ENCODE results near the gene VPS4A. TPM values are rescaled to one million over a fixed set of nuclear protein-coding genes. Genes with fewer than 3 reads are reported as not detected.

The VPS4A gene
- total RNA-seq, 2 donors from 2014 or later: 28.6 to 37.8 TPM

- peaks cover 74% of the 10 kb centered on the region for H3K36me3 ChIP-seq (ENCODE audit: control insufficient read depth, insufficient read depth, low read length)
- no peak overlapping the region for H3K27ac ChIP-seq (ENCODE audit: low read depth, low read length)
- no peak overlapping the region for H3K27ac Mint-ChIP-seq
- no peaks in the 10 kb centered on the region for H3K27me3 ChIP-seq (ENCODE audit: control insufficient read depth, insufficient read depth, low read length, poor library complexity, severe bottlenecking)
- peaks cover 72% of the 10 kb centered on the region for H3K36me3 Mint-ChIP-seq (ENCODE audit: low read depth)
- H3K4me1 Mint-ChIP-seq: peaks cover 3% of the 10 kb centered on the region
- H3K27me3 Mint-ChIP-seq (ENCODE audit: insufficient read depth): no peaks in the 10 kb centered on the region
- DNase-seq: no peak
- TF ChIP-seq, protein P1, sequence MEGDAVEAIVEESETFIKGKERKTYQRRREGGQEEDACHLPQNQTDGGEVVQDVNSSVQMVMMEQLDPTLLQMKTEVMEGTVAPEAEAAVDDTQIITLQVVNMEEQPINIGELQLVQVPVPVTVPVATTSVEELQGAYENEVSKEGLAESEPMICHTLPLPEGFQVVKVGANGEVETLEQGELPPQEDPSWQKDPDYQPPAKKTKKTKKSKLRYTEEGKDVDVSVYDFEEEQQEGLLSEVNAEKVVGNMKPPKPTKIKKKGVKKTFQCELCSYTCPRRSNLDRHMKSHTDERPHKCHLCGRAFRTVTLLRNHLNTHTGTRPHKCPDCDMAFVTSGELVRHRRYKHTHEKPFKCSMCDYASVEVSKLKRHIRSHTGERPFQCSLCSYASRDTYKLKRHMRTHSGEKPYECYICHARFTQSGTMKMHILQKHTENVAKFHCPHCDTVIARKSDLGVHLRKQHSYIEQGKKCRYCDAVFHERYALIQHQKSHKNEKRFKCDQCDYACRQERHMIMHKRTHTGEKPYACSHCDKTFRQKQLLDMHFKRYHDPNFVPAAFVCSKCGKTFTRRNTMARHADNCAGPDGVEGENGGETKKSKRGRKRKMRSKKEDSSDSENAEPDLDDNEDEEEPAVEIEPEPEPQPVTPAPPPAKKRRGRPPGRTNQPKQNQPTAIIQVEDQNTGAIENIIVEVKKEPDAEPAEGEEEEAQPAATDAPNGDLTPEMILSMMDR (conservative IDR thresholded peaks at IDR 0.05): no peak
- 86 to 95% methylated on average over 1 of the region's 2 CpGs for WGBS, 2 experiments (ENCODE audit: insufficient coverage in 1 of 2, insufficient read length in 1 of 2)
- no peak overlapping the region for H3K4me3 ChIP-seq (ENCODE audit: low read length)
- no peak overlapping the region for H3K9ac ChIP-seq (ENCODE audit: extremely low read depth, low read length, poor library complexity, severe bottlenecking)
- H3K4me3 Mint-ChIP-seq: no peak overlapping the region
- H3K4me1 ChIP-seq (ENCODE audit: control insufficient read depth, insufficient read depth, low read length): no peaks in the 10 kb centered on the region
- no peaks in the 10 kb centered on the region for H3K9me3 ChIP-seq (ENCODE audit: control insufficient read depth, low read length)
- H3K9me3 Mint-ChIP-seq: peaks cover 2% of the 10 kb centered on the region
These were observed 60.4 kb downstream of the VPS4A start for GRCh38 chr16:69371564-69371963.

GRCh38 chr16:69373019-69373418 is 61.9 kb downstream of the VPS4A start:
- Mint-ChIP-seq H3K4me1 (peaks cover 3% of the 10 kb centered on the region), H3K9me3 (peaks cover 2% of the 10 kb centered on the region), H3K27ac (no peak overlapping the region), H3K4me3 (no peak overlapping the region), H3K27me3 (ENCODE audit: insufficient read depth) (no peaks in the 10 kb centered on the region), H3K36me3 (ENCODE audit: low read depth) (peaks cover 67% of the 10 kb centered on the region)
- H3K36me3 ChIP-seq (ENCODE audit: control insufficient read depth, insufficient read depth, low read length): peaks cover 70% of the 10 kb centered on the region
- 83 to 100% methylated on average over 1 of the region's 1 CpG for WGBS, 2 experiments (ENCODE audit: insufficient coverage in 1 of 2, insufficient read length in 1 of 2)
- H3K9me3 ChIP-seq (ENCODE audit: control insufficient read depth, low read length): no peaks in the 10 kb centered on the region
- H3K27me3 ChIP-seq (ENCODE audit: control insufficient read depth, insufficient read depth, low read length, poor library complexity, severe bottlenecking): no peaks in the 10 kb centered on the region
- TF ChIP-seq, protein P1 (conservative IDR thresholded peaks at IDR 0.05): no peak
- no peak overlapping the region for H3K4me3 ChIP-seq (ENCODE audit: low read length)
- H3K9ac ChIP-seq (ENCODE audit: extremely low read depth, low read length, poor library complexity, severe bottlenecking): no peak overlapping the region
- DNase-seq: no peak
- H3K27ac ChIP-seq (ENCODE audit: low read depth, low read length): no peak overlapping the region
- H3K4me1 ChIP-seq (ENCODE audit: control insufficient read depth, insufficient read depth, low read length): no peaks in the 10 kb centered on the region

Other genes starting within 250 kb of the VPS4A start
- 1 to 10 TPM; 1.8 to 4.1 TPM for gene HAS3, start 205.7 kb upstream of the VPS4A start, total RNA-seq
- 100 to 1,000 TPM; 105 to 142 TPM for gene CHTF8, start 178.8 kb upstream of the VPS4A start, total RNA-seq
- 10 to 100 TPM; 44.1 to 45.3 TPM for gene UTP4, start 178.7 kb upstream of the VPS4A start, total RNA-seq
- gene SNTB2, start 124.2 kb upstream of the VPS4A start, total RNA-seq: 10 to 100 TPM; 15.4 to 24.1 TPM
- gene PDF, start 19.2 kb downstream of the VPS4A start, total RNA-seq: 10 to 100 TPM; 12.2 to 19.8 TPM
- gene COG8, start 28.2 kb downstream of the VPS4A start, total RNA-seq: 10 to 100 TPM; 45.8 to 49.3 TPM
- gene NIP7, start 28.4 kb downstream of the VPS4A start, total RNA-seq: 10 to 100 TPM; 30.5 to 36.3 TPM
- under 1 TPM; 0.53 to 0.66 TPM for gene TMED6, start 40.4 kb downstream of the VPS4A start, total RNA-seq
- 10 to 100 TPM; 33.6 to 38.2 TPM for gene TERF2, start 74.7 kb downstream of the VPS4A start, total RNA-seq
- gene CYB5B, start 113.3 kb downstream of the VPS4A start, total RNA-seq: 100 to 1,000 TPM; 123 to 131 TPM

Measured in endodermal cell (in vitro differentiated cells).